H1 (cell line): ENCODE results near the gene HRH1. TPM values are rescaled to one million over a fixed set of nuclear protein-coding genes. Genes with fewer than 3 reads are reported as not detected.

ENCODE experiments used
- polyA plus RNA-seq, 7 experiments: library from polyadenylated mRNA; depleted of rRNA in 3 of 7; stranded (reverse) in 5 of 7; unstranded in 2 of 7; fragments of >200 nt in 5 of 7; fragments of 200-250 nt in 2 of 7; gene quantifications; 1 replicate in 5 of 7; 2 replicates in 1 of 7; 4 replicates in 1 of 7; pipeline versions ENCODE4 v1.2.1 to v1.2.3, GENCODE V29; 2011 to 2013; ENCODE audit warnings: missing spikeins in 2 of 7, mixed read lengths in 2 of 7
- small RNA-seq: library from polyadenylated mRNA; stranded (forward); fragments of <200 nt; extraction: miRNeasy Mini kit (QIAGEN cat#:217004); gene quantifications from one replicate; pipeline ENCODE3, GENCODE V24; 2013; ENCODE audit not compliant: insufficient read depth
- total RNA-seq: library from RNA; stranded (reverse); fragmentation: NEBNext Ultra II Directional; extraction: Animal tissue kit (Norgen Biotek cat#: 25700); gene quantifications from 2 replicates; pipeline ENCODE4 v1.2.1, GENCODE V29; 2021

The HRH1 gene
- total and polyA plus RNA-seq, 2 of the 8 experiments (the other 6 are each of a cell fraction or from before 2014, with no cell fraction given), result 0.11 TPM; not detected in 1

Small RNAs within 50 kb of the gene (small RNA-seq; reads per million reads assigned to genes)
- not detected for gene AC083855.1

Other genes with a start within 250 kb of the HRH1 start
- 0.30 and 0.31 TPM in 2 replicates for gene SLC6A1, start 161.7 kb upstream of the HRH1 start, total RNA-seq
- gene SLC6A1, start 161.7 kb upstream of the HRH1 start, polyA plus RNA-seq (2011; rRNA removed), result 0.35 and 0.63 TPM in 2 replicates
- gene ATG7, start 117.9 kb downstream of the HRH1 start, total RNA-seq, result 15.1 and 19.1 TPM in 2 replicates
- 15.0 and 21.4 TPM in 2 replicates for gene ATG7, start 117.9 kb downstream of the HRH1 start, polyA plus RNA-seq (2011; rRNA removed)